Activated CD8-positive, alpha-beta T cell treated with anti-CD3 and anti-CD28 coated beads for 36 hours (primary cell): ENCODE data around the gene MTERF2. TPM values are rescaled to one million over a fixed set of nuclear protein-coding genes. Genes with fewer than 3 reads are reported as not detected.

ENCODE experiments used
- ATAC-seq: fragments of 200-7000 bp; cut with Tn5 transposase; one replicate; pipeline ENCODE4 v1.10.0; 2021; ENCODE audit warnings: mild to moderate bottlenecking, moderate library complexity
- CTCF ChIA-PET: fragments of 350-600 bp; sonication (Branson Sonifier 250); formaldehyde crosslinking; loops from one replicate; lab custom pipeline; 2021; ENCODE audit warnings: antibody characterized with exemption; lab: Charles Lee
- POLR2A ChIA-PET: fragments of 350-600 bp; sonication (Branson Sonifier 250); formaldehyde crosslinking; loops from one replicate; lab custom pipeline; 2021; ENCODE audit warnings: antibody characterized with exemption; lab: Charles Lee
- DNase-seq: peaks from one replicate; pipeline ENCODE4 v3.0.0-alpha.2; 2020
- H3K27ac Mint-ChIP-seq: one replicate; pipeline ENCODE4 v1.8.0; 2021; ENCODE audit warnings: mild to moderate bottlenecking, mixed read lengths
- H3K27me3 Mint-ChIP-seq: one replicate; pipeline ENCODE4 v1.8.0; 2021; ENCODE audit warnings: mixed read lengths
- H3K36me3 Mint-ChIP-seq: one replicate; pipeline ENCODE4 v1.8.0; 2021; ENCODE audit warnings: low read depth, mixed read lengths
- H3K4me1 Mint-ChIP-seq: one replicate; pipeline ENCODE4 v1.8.0; 2021; ENCODE audit warnings: low read depth, mixed read lengths
- H3K4me3 Mint-ChIP-seq: one replicate; pipeline ENCODE4 v1.8.0; 2021; ENCODE audit warnings: mild to moderate bottlenecking, moderate library complexity, mixed read lengths
- H3K9me3 Mint-ChIP-seq: one replicate; pipeline ENCODE4 v1.8.0; 2021; ENCODE audit warnings: mixed read lengths
- CTCF ChIP-seq: fragments of 200-600 bp; IDR thresholded peaks from one replicate; pipeline ENCODE4 v1.8.0; 2022; ENCODE audit warnings: antibody characterized with exemption, mild to moderate bottlenecking
- intact Hi-C: fragments of 100-400 bp; cut with micrococcal nuclease; formaldehyde crosslinking; loops from one replicate; pipeline ENCODE4 v1.10.0; 2022
- total RNA-seq, 2 experiments: library from RNA; stranded (reverse); gene quantifications; one replicate each; pipeline ENCODE4 v1.2.3, GENCODE V29; 2021

The MTERF2 gene
- total RNA-seq, 2 experiments from 2014 or later, result 4.8 to 5.9 TPM

GRCh38 chr12:106974511-106974910 lies 12.4 kb downstream of the MTERF2 start:
- Mint-ChIP-seq H3K4me3 (no peak overlapping the region), H3K27me3 (no peaks in the 10 kb centered on the region), H3K4me1 (peaks cover 24% of the 10 kb centered on the region), H3K27ac (peak overlapping the region; percentile 32), H3K9me3 (no peaks in the 10 kb centered on the region), H3K36me3 (peaks cover 34% of the 10 kb centered on the region)
- DNase-seq (no peak), ATAC-seq (no peak)
- TF ChIP-seq CTCF, result no peak
- ChIA-PET POLR2A (interaction anchor here (0.9 kb wide), 1 partner anchor 12 kb away, joined by 3 read pairs; the partner anchor contains the start of gene MTERF2), CTCF (no interaction called here)
- intact Hi-C loops, result no loop called here

- H3K27ac Mint-ChIP-seq, result no peak overlapping the region
- no peaks in the 10 kb centered on the region for H3K9me3 Mint-ChIP-seq
- no peaks in the 10 kb centered on the region for H3K27me3 Mint-ChIP-seq
- no peak for ATAC-seq
- H3K4me3 Mint-ChIP-seq, result no peak overlapping the region
- DNase-seq, result no peak
- POLR2A ChIA-PET, result no interaction called here
- H3K4me1 Mint-ChIP-seq, result peaks cover 24% of the 10 kb centered on the region
- intact Hi-C loops, result no loop called here
- CTCF ChIA-PET, result no interaction called here
- peaks cover 34% of the 10 kb centered on the region for H3K36me3 Mint-ChIP-seq
- no peak for TF ChIP-seq CTCF
Observed at GRCh38 chr12:106973545-106973944, 13.4 kb downstream of the MTERF2 start.

- Mint-ChIP-seq H3K4me3 (no peak overlapping the region), H3K27me3 (no peaks in the 10 kb centered on the region), H3K27ac (no peak overlapping the region), H3K36me3 (peaks cover 45% of the 10 kb centered on the region), H3K9me3 (no peaks in the 10 kb centered on the region), H3K4me1 (peaks cover 21% of the 10 kb centered on the region)
- DNase-seq, result no peak
- ChIA-PET CTCF (interaction anchor here (2.9 kb wide), 1 partner anchor 10 kb away, joined by 8 read pairs; no protein-coding TSS in a partner anchor), POLR2A (interaction anchor here (1.5 kb wide), 1 partner anchor 9 kb away, joined by 3 read pairs; no protein-coding TSS in a partner anchor)
- intact Hi-C loops, result no loop called here
- ATAC-seq, result no peak
- TF ChIP-seq CTCF, result no peak
Observed at GRCh38 chr12:106971065-106971464, 15.9 kb downstream of the MTERF2 start.

GRCh38 chr12:106964526-106964925 lies 22.4 kb downstream of the MTERF2 start:
- Mint-ChIP-seq H3K27ac (no peak overlapping the region), H3K36me3 (peaks cover 26% of the 10 kb centered on the region), H3K4me1 (peaks cover 33% of the 10 kb centered on the region), H3K4me3 (no peak overlapping the region), H3K9me3 (no peaks in the 10 kb centered on the region), H3K27me3 (no peaks in the 10 kb centered on the region)
- no peak for TF ChIP-seq CTCF
- CTCF ChIA-PET, result interaction anchor here (1.7 kb wide), 1 partner anchor 13 kb away, joined by 4 read pairs; no protein-coding TSS in a partner anchor
- intact Hi-C loops, result no loop called here
- DNase-seq (no peak), ATAC-seq (no peak)
- POLR2A ChIA-PET, result no interaction called here

- no peak for ATAC-seq
- Mint-ChIP-seq H3K36me3 (peaks cover 18% of the 10 kb centered on the region), H3K27ac (no peak overlapping the region), H3K4me1 (peaks cover 46% of the 10 kb centered on the region), H3K9me3 (no peaks in the 10 kb centered on the region), H3K4me3 (no peak overlapping the region), H3K27me3 (no peaks in the 10 kb centered on the region)
- CTCF ChIA-PET, result no interaction called here
- TF ChIP-seq CTCF, result no peak
- POLR2A ChIA-PET, result interaction anchor here (1.4 kb wide), 2 partner anchors 9 to 35 kb away, joined by 3 to 4 read pairs; no protein-coding TSS in a partner anchor
- DNase-seq, result no peak
- intact Hi-C loops, result no loop called here
Observed at GRCh38 chr12:106962286-106962685, 24.7 kb downstream of the MTERF2 start.
